Dermis microvascular lymphatic vessel endothelial cell (primary cell): ENCODE results near the gene CERK. TPM values are rescaled to one million over a fixed set of nuclear protein-coding genes. Genes with fewer than 3 reads are reported as not detected.
"Not testable (repeated sequence)": the region's sequence is repeated elsewhere in the genome, so short reads cannot be mapped to it uniquely, and the experiment has no call there.

ENCODE experiments used
- DNase-seq, 2 donors: peaks; one replicate each; pipeline versions ENCODE4 v3.0.0 to v3.0.0-alpha.2; 2010; ENCODE audit warnings: low read depth in 2 of 2
- total RNA-seq: library from RNA; depleted of rRNA; stranded (reverse); fragments of >200 nt; gene quantifications from 2 replicates; pipeline ENCODE4 v1.2.1, GENCODE V29; 2014

The CERK gene
- total RNA-seq, 1 donor from 2014 or later, result 66.8 TPM

GRCh38 chr22:46649141-46650077 is 88.6 kb downstream of the CERK start:
- DNase-seq, result no peak

GRCh38 chr22:46648225-46648820 is 89.7 kb downstream of the CERK start:
- not testable (repeated sequence) for DNase-seq

DNA sequence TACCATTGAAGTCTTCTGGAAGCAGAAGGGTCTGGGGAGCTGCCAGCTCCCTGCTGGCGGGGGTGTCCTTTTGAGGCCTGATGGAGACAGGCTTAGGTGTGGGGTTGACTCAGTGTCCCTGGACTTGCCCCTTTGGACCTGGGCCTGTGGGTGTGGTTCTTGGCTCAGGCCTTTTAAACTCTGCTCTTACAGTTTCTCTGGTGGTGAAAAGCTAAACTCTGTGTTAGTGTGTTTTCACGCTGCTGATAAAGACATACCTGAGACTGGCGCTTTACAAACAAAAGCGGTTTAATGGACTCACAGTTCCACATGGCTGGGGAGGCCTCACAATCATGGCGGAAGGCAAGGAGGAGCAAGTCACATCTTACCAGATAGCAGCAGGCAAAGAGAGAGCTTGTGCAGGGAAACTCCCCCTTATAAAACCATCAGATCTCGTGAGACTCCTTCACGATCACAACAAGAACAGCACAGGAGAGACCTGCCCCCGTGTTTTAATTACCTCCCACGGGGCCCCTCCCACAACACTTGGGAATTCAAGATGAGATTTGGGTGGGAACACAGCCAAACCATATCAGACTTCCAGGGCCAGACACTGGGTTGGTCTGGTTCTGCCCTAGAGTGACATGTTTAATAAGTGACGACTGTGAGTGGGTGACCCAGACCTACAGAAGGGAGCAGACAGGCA is 91.4 kb downstream of the CERK start:
- no peak for DNase-seq

DNA sequence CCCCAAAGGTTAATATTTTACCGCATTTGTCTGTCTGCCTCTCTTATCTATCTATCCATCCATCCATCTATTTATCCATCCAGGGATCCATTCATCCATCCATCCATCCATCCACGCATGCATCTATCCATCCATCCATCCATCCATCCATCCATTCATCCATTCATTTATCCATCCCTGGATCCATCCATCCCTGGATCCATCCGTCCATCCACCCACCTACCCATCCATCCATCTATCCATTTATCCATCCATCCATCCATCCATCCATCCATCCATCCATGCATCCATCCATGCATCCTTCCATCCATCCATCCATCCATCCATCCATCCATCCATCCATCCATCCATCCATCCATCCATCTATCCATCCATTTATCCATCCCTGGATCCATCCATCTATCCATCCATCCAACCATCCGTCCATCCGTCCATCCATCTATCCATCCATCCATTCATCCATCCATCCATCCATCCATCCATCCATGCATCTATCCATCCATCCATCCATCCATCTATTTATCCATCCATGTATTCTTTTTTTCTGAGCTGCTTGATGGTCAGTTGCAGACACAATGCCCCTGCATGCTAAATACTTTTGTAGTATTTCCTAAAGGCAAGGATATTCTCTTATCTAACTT is 95.1 kb downstream of the CERK start:
- DNase-seq, result not testable (repeated sequence)

GRCh38 chr22:46641811-46642266 is 96.2 kb downstream of the CERK start:
- DNase-seq, result no peak

DNA sequence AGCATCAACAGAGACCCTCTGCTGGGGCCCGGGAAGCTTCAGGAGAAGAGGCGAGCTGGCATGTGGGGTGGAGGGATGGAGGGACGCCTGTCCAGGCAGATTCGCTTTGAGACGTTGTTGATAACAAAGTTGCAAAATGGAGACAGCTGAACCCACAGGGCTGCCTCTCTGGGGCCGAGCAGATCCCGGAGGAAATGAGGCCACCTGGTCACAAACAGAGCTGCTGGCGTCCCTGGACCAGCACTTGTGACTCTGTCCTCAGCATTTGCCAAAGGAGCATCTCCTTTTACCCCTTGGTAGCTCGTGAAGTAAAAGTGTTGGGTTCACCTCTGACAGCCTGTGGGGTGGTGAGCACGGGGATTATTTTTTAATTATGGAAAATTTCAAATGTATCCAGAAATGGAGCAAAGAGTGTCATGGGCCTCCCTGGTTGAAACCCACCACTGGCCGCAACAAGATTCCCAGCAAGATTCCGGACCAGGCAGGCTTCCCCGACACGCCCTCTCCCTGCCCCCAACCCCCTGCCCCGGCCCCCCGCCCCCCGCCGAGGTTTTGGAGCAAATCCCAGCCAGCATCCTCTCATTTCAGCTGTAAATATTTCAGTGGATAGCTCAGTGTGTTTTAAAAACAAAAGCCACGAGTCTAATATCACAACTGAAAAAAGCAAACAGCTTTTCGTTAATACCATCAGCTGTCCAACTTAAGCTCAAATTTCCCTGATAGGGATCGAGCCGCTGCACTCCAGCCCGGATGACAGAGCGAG is 97.6 kb downstream of the CERK start:
- no peak for DNase-seq

DNA sequence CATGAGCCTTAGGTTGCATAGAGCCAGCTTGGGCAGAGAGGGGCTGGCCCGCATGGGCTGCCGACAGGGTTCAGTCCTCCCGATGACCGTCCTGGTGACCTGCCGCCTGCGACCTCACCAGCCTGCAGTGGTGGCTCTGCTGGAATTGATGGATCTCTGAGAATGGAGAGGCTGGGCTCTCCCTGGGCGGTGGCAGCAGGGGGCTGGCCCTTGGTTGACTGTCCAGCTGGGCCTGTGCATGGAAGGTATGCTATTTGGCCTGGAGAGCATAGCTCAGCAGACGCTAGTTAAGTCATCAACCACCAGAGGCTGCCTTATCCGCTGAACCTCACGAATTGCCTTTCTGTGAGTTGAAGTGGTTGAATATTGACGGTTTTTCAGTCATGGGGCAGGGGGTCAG is 98.2 kb downstream of the CERK start:
- DNase-seq, result no peak

DNA sequence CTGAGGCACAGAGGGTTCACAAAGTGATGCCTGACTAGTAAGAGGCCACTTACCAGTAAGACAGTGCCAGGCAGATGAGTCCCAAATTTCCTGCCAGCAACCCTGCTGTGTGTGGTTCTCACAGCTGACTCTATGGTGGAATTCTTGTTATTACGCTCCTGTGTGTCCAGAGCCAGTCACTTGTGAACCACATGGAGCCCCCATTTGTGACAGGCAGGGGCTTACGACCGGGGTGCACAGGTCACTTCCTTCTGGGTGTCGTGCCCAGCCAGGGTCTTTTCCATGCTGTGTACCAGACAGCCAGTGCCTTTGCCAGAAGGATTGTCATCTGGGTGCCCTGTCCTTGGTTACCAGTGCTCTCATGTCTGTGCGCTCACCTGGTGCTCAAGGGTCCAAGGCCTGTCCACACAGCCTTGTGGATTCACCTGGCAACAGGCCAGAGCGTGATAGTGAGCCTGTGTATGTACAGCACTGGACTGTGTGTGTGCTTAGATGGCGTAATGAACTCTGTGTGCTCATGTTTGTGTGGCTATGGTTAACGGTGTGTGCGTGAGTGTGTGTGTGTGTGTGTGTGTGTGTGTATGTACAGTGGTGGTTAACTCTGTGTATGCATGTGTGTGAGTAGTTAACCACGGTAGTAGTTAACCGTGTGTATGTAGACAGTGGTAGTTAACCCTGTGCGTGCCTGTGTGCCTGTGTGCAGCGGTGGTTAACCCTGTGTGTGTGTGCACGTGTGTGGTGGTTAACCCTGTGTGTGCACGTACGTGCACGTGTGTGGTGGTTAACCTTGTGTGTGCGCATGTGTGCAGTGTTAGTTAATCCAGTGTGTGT is 99.2 kb downstream of the CERK start:
- no peak for DNase-seq

DNA sequence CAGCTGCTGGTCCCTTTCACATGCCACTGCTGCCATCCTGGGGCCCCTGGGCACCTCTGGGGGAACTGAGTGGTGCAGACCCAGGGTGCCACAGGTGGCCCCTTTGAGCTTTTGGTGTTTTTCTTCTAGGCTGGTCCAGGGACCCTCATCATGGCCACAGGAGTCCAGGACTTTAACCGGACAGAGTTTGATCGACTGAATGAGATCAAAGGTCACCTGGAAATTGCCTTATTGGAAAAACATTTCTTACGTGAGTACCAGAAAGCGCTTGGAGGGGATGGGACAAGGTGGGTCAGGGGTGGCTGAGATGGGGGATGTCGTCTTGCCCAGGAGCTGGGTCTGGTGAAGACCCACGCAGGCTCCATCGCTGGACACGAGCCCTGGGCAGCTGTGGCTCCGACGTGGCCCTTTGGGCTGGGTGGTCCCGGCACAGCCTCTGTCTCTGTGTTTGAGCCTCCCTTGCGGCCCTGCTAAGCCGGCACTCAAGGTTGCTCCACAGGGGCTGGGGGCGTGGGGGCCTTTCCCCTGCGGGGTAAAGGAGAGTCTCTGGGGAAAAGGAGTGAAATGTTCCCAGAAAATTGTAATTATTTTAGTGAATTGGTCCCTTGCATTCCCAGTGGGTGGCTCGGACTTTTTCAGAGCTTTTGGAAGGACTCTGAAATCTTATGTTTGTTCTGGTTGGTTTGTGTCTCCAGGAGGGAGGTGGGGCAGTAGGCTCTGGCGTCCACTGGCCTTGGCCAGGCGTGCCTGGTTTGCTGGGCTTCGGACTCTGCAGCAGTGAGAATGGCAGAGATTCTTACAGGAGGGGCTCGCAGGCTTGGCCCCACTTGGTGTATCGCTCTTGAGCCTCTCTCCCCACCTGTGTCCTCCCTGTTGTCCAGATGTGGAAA is 100.1 kb downstream of the CERK start:
- no peak for DNase-seq

DNA sequence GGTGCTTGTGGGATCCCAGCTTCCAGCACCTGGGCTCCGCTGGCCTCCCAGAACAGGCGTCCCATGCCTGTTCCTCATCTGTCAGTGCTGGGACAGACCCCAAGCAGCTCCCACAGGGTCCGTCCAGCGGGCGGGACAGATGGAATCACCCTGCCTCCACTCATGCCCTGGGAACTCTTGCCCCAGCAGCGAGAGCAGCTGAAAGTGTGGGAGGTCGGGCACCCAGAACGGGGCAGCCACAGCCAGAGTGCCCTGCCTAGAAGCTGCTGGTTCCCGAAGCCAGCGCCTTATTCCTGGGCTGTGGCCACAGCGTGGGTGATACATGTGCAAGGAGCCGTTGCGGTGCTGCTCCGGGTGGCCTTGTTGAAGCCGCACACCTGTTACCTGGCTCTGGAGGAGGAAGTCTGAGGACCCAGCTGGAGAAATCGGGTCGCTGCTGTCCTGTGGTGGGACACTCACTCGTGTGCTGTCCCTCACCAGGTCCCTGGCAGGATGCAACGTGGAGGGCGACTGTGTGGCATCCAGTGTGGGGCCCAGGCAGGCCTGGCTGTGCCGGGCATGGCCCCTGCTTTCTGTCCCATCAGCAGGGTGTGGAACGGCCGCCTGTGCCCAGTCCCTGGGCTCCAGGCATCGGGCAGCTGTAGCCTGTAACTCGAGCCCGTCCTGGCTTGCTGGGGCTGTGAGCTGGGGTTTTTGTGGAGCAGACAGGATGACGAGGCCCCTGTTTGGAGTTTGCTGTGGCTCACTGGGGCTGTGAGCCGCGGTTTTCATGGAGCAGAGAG is 101.6 kb downstream of the CERK start:
- DNase-seq, result no peak

- DNase-seq, result no peak
These were observed 102.3 kb downstream of the CERK start for GRCh38 chr22:46635756-46636155.

- DNase-seq, result not testable (repeated sequence)
These were observed 102.9 kb downstream of the CERK start for GRCh38 chr22:46634973-46635685.

Other genes starting within 250 kb of the CERK start
- gene CELSR1, start 200.6 kb downstream of the CERK start, total RNA-seq, result 18.6 and 52.2 TPM in 2 replicates
- 30.9 and 50.4 TPM in 2 replicates for gene GRAMD4, start 117.9 kb downstream of the CERK start, total RNA-seq
- gene TBC1D22A, start 24.4 kb upstream of the CERK start, total RNA-seq, result 12.5 and 18.1 TPM in 2 replicates